ENCODE results near the gene TTK. TPM values are rescaled to one million over a fixed set of nuclear protein-coding genes. Genes with fewer than 3 reads are reported as not detected.
"Not testable (repeated sequence)": the region's sequence is repeated elsewhere in the genome, so short reads cannot be mapped to it uniquely, and the experiment has no call there.

TTK gene
- total RNA-seq, 2 donors from 2014 or later, result 16.4 to 27.4 TPM

- Mint-ChIP-seq H3K27me3 (peaks cover 6 to 13% of the 10 kb centered on the region in 2 donors), H3K36me3 (no peaks in the 10 kb centered on the region), H3K9me3 (no peaks in the 10 kb centered on the region), H3K4me3 (no peak overlapping the region), H3K4me1 (ENCODE audit: low read depth in 2 of 2) (no peaks in the 10 kb centered on the region), H3K27ac (no peak overlapping the region)
- ATAC-seq (no peak), DNase-seq (ENCODE audit: low spot score) (no peak)
These were observed 56.3 kb downstream of the TTK start for GRCh38 chr6:80060774-80061173.

- not testable (repeated sequence) for H3K27ac Mint-ChIP-seq; H3K4me1 Mint-ChIP-seq (ENCODE audit: low read depth in 2 of 2); H3K4me3 Mint-ChIP-seq; H3K36me3 Mint-ChIP-seq; H3K9me3 Mint-ChIP-seq; DNase-seq (ENCODE audit: low spot score); ATAC-seq
- H3K27me3 Mint-ChIP-seq, result peaks cover 13 to 17% of the 10 kb centered on the region in 2 donors
These were observed 63.7 kb downstream of the TTK start for GRCh38 chr6:80068146-80068545.

DNA sequence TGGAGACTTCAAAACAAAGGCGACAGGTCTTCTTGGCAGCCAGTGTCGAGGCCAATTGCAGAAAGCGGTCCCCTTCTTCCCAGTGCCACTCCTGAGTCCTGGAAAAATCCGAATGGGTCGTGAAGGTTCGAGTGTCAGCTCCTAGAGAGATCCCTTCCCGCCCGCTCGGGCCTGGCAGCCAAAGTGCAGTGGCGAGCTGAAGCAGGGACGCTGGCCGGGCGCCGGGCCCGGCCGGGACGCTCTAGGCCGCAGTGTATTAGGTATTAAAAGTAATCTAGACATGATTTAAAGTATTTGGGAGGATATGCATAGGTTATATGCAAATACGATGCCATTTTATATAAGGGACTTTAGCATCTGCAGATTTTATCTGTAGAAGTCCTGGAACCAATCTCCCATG is 66.0 kb downstream of the TTK start:
- not testable (repeated sequence) for DNase-seq (ENCODE audit: low spot score); H3K9me3 Mint-ChIP-seq; ATAC-seq; H3K4me3 Mint-ChIP-seq; H3K4me1 Mint-ChIP-seq (ENCODE audit: low read depth in 2 of 2); H3K36me3 Mint-ChIP-seq; H3K27ac Mint-ChIP-seq
- peaks cover 11 to 19% of the 10 kb centered on the region in 2 donors for H3K27me3 Mint-ChIP-seq

DNA sequence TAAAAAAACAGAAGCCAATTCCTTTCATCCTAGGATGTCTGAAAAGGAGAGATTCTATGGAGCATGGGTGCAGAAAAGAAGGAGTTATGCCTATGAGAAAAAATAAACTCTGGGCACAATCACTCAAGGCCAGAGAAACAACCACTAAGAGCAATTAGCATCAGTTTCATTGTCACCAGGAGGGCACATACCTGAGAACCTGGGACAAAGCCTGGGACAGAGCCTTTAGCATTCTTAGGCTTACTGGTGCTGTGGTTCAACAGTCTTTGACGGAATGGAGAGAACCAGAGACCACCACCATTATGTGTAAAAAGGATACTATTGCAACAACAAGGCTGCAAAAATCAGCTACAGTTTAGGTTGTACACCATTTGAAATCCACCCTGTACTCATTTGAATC is 72.6 kb downstream of the TTK start:
- DNase-seq (ENCODE audit: low spot score) (no peak), ATAC-seq (no peak)
- Mint-ChIP-seq H3K4me3 (no peak overlapping the region), H3K27ac (no peak overlapping the region), H3K36me3 (peaks cover 7% of the 10 kb centered on the region), H3K4me1 (ENCODE audit: low read depth in 2 of 2) (no peaks in the 10 kb centered on the region), H3K27me3 (peaks cover 15 to 18% of the 10 kb centered on the region in 2 donors), H3K9me3 (no peaks in the 10 kb centered on the region)

GRCh38 chr6:80088637-80089036 is 84.2 kb downstream of the TTK start:
- H3K9me3 Mint-ChIP-seq, result no peaks in the 10 kb centered on the region
- H3K36me3 Mint-ChIP-seq, result no peaks in the 10 kb centered on the region
- no peaks in the 10 kb centered on the region for H3K4me1 Mint-ChIP-seq (ENCODE audit: low read depth in 2 of 2)
- ATAC-seq (no peak), DNase-seq (ENCODE audit: low spot score) (no peak)
- H3K4me3 Mint-ChIP-seq, result no peak overlapping the region
- peaks cover 13 to 23% of the 10 kb centered on the region in 2 donors for H3K27me3 Mint-ChIP-seq
- no peak overlapping the region for H3K27ac Mint-ChIP-seq

DNA sequence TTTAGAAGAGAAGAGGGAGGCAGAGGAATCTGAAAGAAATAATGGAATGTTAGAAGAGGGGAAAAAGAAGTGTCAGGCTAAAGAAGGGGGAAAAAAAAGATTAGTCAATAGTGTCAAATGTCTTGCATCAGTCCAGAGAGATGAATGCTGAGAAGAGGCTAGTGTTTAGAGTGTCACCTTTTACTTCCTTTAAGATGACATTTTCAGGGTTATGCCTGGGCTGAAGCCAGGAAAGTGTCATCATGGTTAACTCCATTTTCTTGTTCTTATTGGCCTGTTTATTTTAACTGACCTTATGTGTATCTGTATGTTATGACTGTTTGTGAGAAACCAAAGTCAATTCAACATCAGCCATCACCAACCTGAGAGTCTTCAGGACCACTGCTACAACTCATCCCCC is 87.1 kb downstream of the TTK start:
- H3K27ac Mint-ChIP-seq, result no peak overlapping the region
- H3K4me1 Mint-ChIP-seq (ENCODE audit: low read depth in 2 of 2), result peaks cover 2 to 7% of the 10 kb centered on the region in 2 donors
- peaks cover 13 to 23% of the 10 kb centered on the region in 2 donors for H3K27me3 Mint-ChIP-seq
- DNase-seq (ENCODE audit: low spot score) (no peak), ATAC-seq (no peak)
- no peak overlapping the region for H3K4me3 Mint-ChIP-seq
- H3K9me3 Mint-ChIP-seq, result no peaks in the 10 kb centered on the region
- no peaks in the 10 kb centered on the region for H3K36me3 Mint-ChIP-seq

Other genes with a start within 250 kb of the TTK start
- gene ELOVL4, start 57.1 kb upstream of the TTK start, total RNA-seq, result 1 to 10 TPM in 1 of 2 donors, under 1 TPM in 1; 0.74 to 3.9 TPM
- gene BCKDHB, start 102.0 kb downstream of the TTK start, total RNA-seq, result 10 to 100 TPM; 15.3 to 19.2 TPM

Measured in natural killer cell treated with Interleukin-12 subunit alpha and Interleukin-12 subunit beta and Interleukin-15 and Interleukin-18, amount 100 ng/mL, for 72 hours (primary cell).